Measurements from ENCODE around the gene DGCR2.
"Not testable (repeated sequence)": the region's sequence is repeated elsewhere in the genome, so short reads cannot be mapped to it uniquely, and the experiment has no call there.

Gene DGCR2

GRCh38 chr22:19032898-19033567, 89.2 kb downstream of the DGCR2 start:
- in situ Hi-C loops (cut with MboI; ENCODE audit: low sequenced_read_pairs): not testable (repeated sequence)

GRCh38 chr22:19032156-19032785, 89.9 kb downstream of the DGCR2 start:
- in situ Hi-C loops (cut with MboI; ENCODE audit: low sequenced_read_pairs): not testable (repeated sequence)

- in situ Hi-C loops (cut with MboI; ENCODE audit: low sequenced_read_pairs): not testable (repeated sequence)
Measured at GRCh38 chr22:19030889-19031252, 91.3 kb downstream of the DGCR2 start.

- in situ Hi-C loops (cut with MboI; ENCODE audit: low sequenced_read_pairs): not testable (repeated sequence)
Measured at GRCh38 chr22:19030226-19030888, 91.9 kb downstream of the DGCR2 start.

- in situ Hi-C loops (cut with MboI; ENCODE audit: low sequenced_read_pairs): not testable (repeated sequence)
Measured at GRCh38 chr22:19029113-19030103, 92.8 kb downstream of the DGCR2 start.

- in situ Hi-C loops (cut with MboI; ENCODE audit: low sequenced_read_pairs): not testable (repeated sequence)
Measured at GRCh38 chr22:19028060-19028455, 94.2 kb downstream of the DGCR2 start.

GRCh38 chr22:19027371-19028059, 94.7 kb downstream of the DGCR2 start:
- in situ Hi-C loops (cut with MboI; ENCODE audit: low sequenced_read_pairs): not testable (repeated sequence)

GRCh38 chr22:19026080-19026479, 96.1 kb downstream of the DGCR2 start:
- in situ Hi-C loops (cut with MboI; ENCODE audit: low sequenced_read_pairs): not testable (repeated sequence)

GRCh38 chr22:19024956-19025489, 97.2 kb downstream of the DGCR2 start:
- in situ Hi-C loops (cut with MboI; ENCODE audit: low sequenced_read_pairs): not testable (repeated sequence)

GRCh38 chr22:19023931-19024330, 98.3 kb downstream of the DGCR2 start:
- in situ Hi-C loops (cut with MboI; ENCODE audit: low sequenced_read_pairs): not testable (repeated sequence)

GRCh38 chr22:19022755-19023154, 99.5 kb downstream of the DGCR2 start:
- in situ Hi-C loops (cut with MboI; ENCODE audit: low sequenced_read_pairs): no loop called here

GRCh38 chr22:19019679-19020032, 102.6 kb downstream of the DGCR2 start:
- in situ Hi-C loops (cut with MboI; ENCODE audit: low sequenced_read_pairs): no loop called here

GRCh38 chr22:19019029-19019678, 103.1 kb downstream of the DGCR2 start:
- in situ Hi-C loops (cut with MboI; ENCODE audit: low sequenced_read_pairs): no loop called here

- in situ Hi-C loops (cut with MboI; ENCODE audit: low sequenced_read_pairs): no loop called here
Measured at GRCh38 chr22:19018256-19018655, 104.0 kb downstream of the DGCR2 start.

- in situ Hi-C loops (cut with MboI; ENCODE audit: low sequenced_read_pairs): no loop called here
Measured at GRCh38 chr22:19016081-19016766, 106.0 kb downstream of the DGCR2 start.

- in situ Hi-C loops (cut with MboI; ENCODE audit: low sequenced_read_pairs): no loop called here
Measured at GRCh38 chr22:19014886-19015285, 107.3 kb downstream of the DGCR2 start.

GRCh38 chr22:19013881-19014598, 108.2 kb downstream of the DGCR2 start:
- in situ Hi-C loops (cut with MboI; ENCODE audit: low sequenced_read_pairs): not testable (repeated sequence)

GRCh38 chr22:19013411-19013810, 108.8 kb downstream of the DGCR2 start:
- in situ Hi-C loops (cut with MboI; ENCODE audit: low sequenced_read_pairs): not testable (repeated sequence)

All from HL-60/S4 treated with phorbol 12-myristate 13-acetate at 8.2 ng/mL for 4 days and 3 days (cell line).